IPS DF 6.9 (cell line): ENCODE measurements around the gene BTF3.
"Not testable (repeated sequence)": the region's sequence is repeated elsewhere in the genome, so short reads cannot be mapped to it uniquely, and the experiment has no call there.

Experiments used
- DNase-seq: peaks from one replicate; pipeline ENCODE4 v3.0.0-alpha.2; 2013; ENCODE audit warnings: low read depth, low spot score
- H3K27ac ChIP-seq: one replicate; pipeline ENCODE4 v1.5.1; 2013; ENCODE audit warnings: low read length, control low read depth
- H3K27me3 ChIP-seq: 2 replicates; pipeline ENCODE4 v1.6.1; 2013; ENCODE audit warnings: mild to moderate bottlenecking, low read length; ENCODE audit not compliant: control insufficient read depth, insufficient read depth
- H3K36me3 ChIP-seq: 2 replicates; pipeline ENCODE4 v1.6.1; 2013; ENCODE audit warnings: low read length; ENCODE audit not compliant: control insufficient read depth, insufficient read depth
- H3K4me1 ChIP-seq: 2 replicates; pipeline ENCODE4 v1.6.1; 2013; ENCODE audit warnings: low read length; ENCODE audit not compliant: control insufficient read depth, insufficient read depth
- H3K4me3 ChIP-seq: 2 replicates; pipeline ENCODE4 v1.5.1; 2013; ENCODE audit warnings: mild to moderate bottlenecking, low read length
- H3K9me3 ChIP-seq: 2 replicates; pipeline ENCODE4 v1.6.1; 2013; ENCODE audit warnings: low read length, inconsistent platforms; ENCODE audit not compliant: control insufficient read depth, insufficient read depth
- WGBS: extraction: QIAGEN DNeasy Blood & Tissue Kit; methylation state at CpG from one replicate; pipeline ENCODE4 v1.1.7; 2013; ENCODE audit warnings: mixed read lengths, missing lambda C conversion rate; ENCODE audit not compliant: insufficient read length, insufficient coverage; 5-methylcytosine and 5-hydroxymethylcytosine counted together

The BTF3 gene

GRCh38 chr5:73498057-73498992 lies at the start of gene BTF3:
BTF3 (plus strand) TSS chr5:73498442; CDS start chr5:73498668, 226 bp downstream.
- peak; percentile 79 for DNase-seq

GRCh38 chr5:73448463-73449136 lies 49.6 kb upstream of the BTF3 start, which contains the start of gene FOXD1:
FOXD1 (minus strand) TSS chr5:73448777; CDS start chr5:73448362, 415 bp downstream.
- DNase-seq = no peak
- no CpG with 5 or more reads among the region's 59 CpGs for WGBS

More at GRCh38 chr5:73498057-73498992, at the start of gene BTF3:
- Histone ChIP-seq H3K36me3 (peaks cover 4% of the 10 kb centered on the region; the same call in 1 of the 2 replicates), H3K27me3 (no peaks in the 10 kb centered on the region), H3K9me3 (no peaks in the 10 kb centered on the region), H3K4me3 (peak within 1 kb of the TSS; percentile 76), H3K4me1 (no peaks in the 10 kb centered on the region), H3K27ac (no peak within 1 kb of the TSS)
- no CpG with 5 or more reads among the region's 67 CpGs for WGBS

GRCh38 chr5:73450137-73450536 lies 48.1 kb upstream of the BTF3 start:
- Histone ChIP-seq H3K9me3 (no peaks in the 10 kb centered on the region), H3K27me3 (peaks cover 56% of the 10 kb centered on the region), H3K4me1 (peaks cover 3% of the 10 kb centered on the region), H3K36me3 (no peaks in the 10 kb centered on the region; the same call in 1 of the 2 replicates), H3K4me3 (no peak overlapping the region), H3K27ac (no peak overlapping the region)
- no CpG with 5 or more reads among the region's 7 CpGs for WGBS
- no peak for DNase-seq

More at GRCh38 chr5:73448463-73449136, 49.6 kb upstream of the BTF3 start, which contains the start of gene FOXD1:
- H3K27ac ChIP-seq = no peak within 1 kb of the TSS
- H3K36me3 ChIP-seq = no peaks in the 10 kb centered on the region
- H3K4me1 ChIP-seq = peaks cover 1% of the 10 kb centered on the region; the same call in 1 of the 2 replicates
- H3K27me3 ChIP-seq = peaks cover 66% of the 10 kb centered on the region
- H3K4me3 ChIP-seq = peak within 1 kb of the TSS; percentile 39; the same call in 1 of the 2 replicates
- H3K9me3 ChIP-seq = no peaks in the 10 kb centered on the region

GRCh38 chr5:73450672-73451223 lies 47.5 kb upstream of the BTF3 start:
- H3K27me3 ChIP-seq = peaks cover 53% of the 10 kb centered on the region
- H3K4me3 ChIP-seq = peak overlapping the region; percentile 43; the same call in 1 of the 2 replicates
- H3K27ac ChIP-seq = no peak overlapping the region
- H3K36me3 ChIP-seq = no peaks in the 10 kb centered on the region; the same call in 1 of the 2 replicates
- H3K4me1 ChIP-seq = peaks cover 3% of the 10 kb centered on the region
- WGBS = no CpG with 5 or more reads among the region's 27 CpGs
- H3K9me3 ChIP-seq = no peaks in the 10 kb centered on the region
- DNase-seq = no peak

GRCh38 chr5:73451224-73452130 lies 46.8 kb upstream of the BTF3 start:
- WGBS = no CpG with 5 or more reads among the region's 70 CpGs
- no peaks in the 10 kb centered on the region for H3K9me3 ChIP-seq
- DNase-seq = no peak
- H3K27me3 ChIP-seq = peaks cover 49% of the 10 kb centered on the region
- no peaks in the 10 kb centered on the region; the same call in 1 of the 2 replicates for H3K36me3 ChIP-seq
- H3K4me1 ChIP-seq = peaks cover 3% of the 10 kb centered on the region
- peak overlapping the region; percentile 43; the same call in 1 of the 2 replicates for H3K4me3 ChIP-seq
- H3K27ac ChIP-seq = no peak overlapping the region

GRCh38 chr5:73452215-73452614 lies 46.0 kb upstream of the BTF3 start:
- peaks cover 45% of the 10 kb centered on the region for H3K27me3 ChIP-seq
- H3K4me1 ChIP-seq = peaks cover 3% of the 10 kb centered on the region
- H3K27ac ChIP-seq = no peak overlapping the region
- H3K9me3 ChIP-seq = no peaks in the 10 kb centered on the region
- DNase-seq = no peak
- no peaks in the 10 kb centered on the region; the same call in 1 of the 2 replicates for H3K36me3 ChIP-seq
- H3K4me3 ChIP-seq = no peak overlapping the region
- WGBS = 100% methylated on average over 1 of the region's 6 CpGs

- DNase-seq = peak; percentile 88
Observed at GRCh38 chr5:73454379-73455036, 43.7 kb upstream of the BTF3 start.

GRCh38 chr5:73456462-73456861 lies 41.8 kb upstream of the BTF3 start:
- WGBS = no CpG with 5 or more reads among the region's 1 CpG
- H3K27me3 ChIP-seq = peaks cover 19% of the 10 kb centered on the region
- not testable (repeated sequence) for H3K36me3 ChIP-seq, H3K27ac ChIP-seq, DNase-seq, H3K9me3 ChIP-seq, H3K4me3 ChIP-seq, H3K4me1 ChIP-seq

More at GRCh38 chr5:73454379-73455036, 43.7 kb upstream of the BTF3 start:
- no peaks in the 10 kb centered on the region; the same call in 1 of the 2 replicates for H3K36me3 ChIP-seq
- WGBS = no CpG with 5 or more reads among the region's 6 CpGs
- no peak overlapping the region for H3K27ac ChIP-seq
- peaks cover 33% of the 10 kb centered on the region for H3K27me3 ChIP-seq
- H3K4me1 ChIP-seq = peaks cover 3% of the 10 kb centered on the region; the same call in 1 of the 2 replicates
- no peak overlapping the region for H3K4me3 ChIP-seq
- H3K9me3 ChIP-seq = no peaks in the 10 kb centered on the region

- Histone ChIP-seq H3K27me3 (no peaks in the 10 kb centered on the region), H3K4me1 (peaks cover 2% of the 10 kb centered on the region; the same call in 1 of the 2 replicates), H3K36me3 (no peaks in the 10 kb centered on the region; the same call in 1 of the 2 replicates), H3K9me3 (no peaks in the 10 kb centered on the region), H3K27ac (no peak overlapping the region), H3K4me3 (no peak overlapping the region)
- DNase-seq = no peak
- no CpG with 5 or more reads among the region's 1 CpG for WGBS
Observed at GRCh38 chr5:73459366-73459765, 38.9 kb upstream of the BTF3 start.
